ENCODE measurements around the gene SLC47A1. TPM values are rescaled to one million over a fixed set of nuclear protein-coding genes. Genes with fewer than 3 reads are reported as not detected.

Gene SLC47A1
- total and polyA plus RNA-seq, 9 donors = 2.1 to 89.9 (median 10.6) TPM

GRCh38 chr17:19558946-19559345 is 25.3 kb downstream of the SLC47A1 start:
- Histone ChIP-seq H3K27me3 (no peaks in the 10 kb centered on the region), H3K36me3 (no peaks in the 10 kb centered on the region), H3K4me1 (ENCODE audit: insufficient read depth) (peaks cover 12% of the 10 kb centered on the region), H3K4me3 (no peak overlapping the region), H3K9me3 (no peaks in the 10 kb centered on the region), H3K27ac (no peak overlapping the region)
- TF ChIP-seq EP300 (IDR thresholded peaks at IDR 0.05) = no peak
- no peak for TF ChIP-seq CTCF (IDR thresholded peaks at IDR 0.05)
- no peak for TF ChIP-seq POLR2A (IDR thresholded peaks at IDR 0.05)
- DNase-seq = no peak
- intact Hi-C loops (cut with DNase I) = no loop called here

GRCh38 chr17:19561697-19562318 is 28.2 kb downstream of the SLC47A1 start:
- Histone ChIP-seq H3K4me1 (ENCODE audit: insufficient read depth) (no peaks in the 10 kb centered on the region), H3K36me3 (no peaks in the 10 kb centered on the region), H3K4me3 (no peak overlapping the region), H3K9me3 (no peaks in the 10 kb centered on the region), H3K27me3 (no peaks in the 10 kb centered on the region), H3K27ac (no peak overlapping the region)
- 72 to 89% (median 83%) methylated on average over 9 of the region's 9 CpGs for WGBS, 3 donors
- intact Hi-C loops (cut with DNase I) = no loop called here
- no peak for TF ChIP-seq EP300 (IDR thresholded peaks at IDR 0.05)
- DNase-seq = no peak

- H3K4me1 ChIP-seq (ENCODE audit: insufficient read depth) = no peaks in the 10 kb centered on the region
- H3K27me3 ChIP-seq = no peaks in the 10 kb centered on the region
- no peak for DNase-seq
- H3K4me3 ChIP-seq = no peak overlapping the region
- no peaks in the 10 kb centered on the region for H3K36me3 ChIP-seq
- TF ChIP-seq CTCF (IDR thresholded peaks at IDR 0.05) (no peak), EP300 (IDR thresholded peaks at IDR 0.05) (no peak), POLR2A (IDR thresholded peaks at IDR 0.05) (no peak)
- no peak overlapping the region for H3K27ac ChIP-seq
- intact Hi-C loops (cut with DNase I) = no loop called here
- no peaks in the 10 kb centered on the region for H3K9me3 ChIP-seq
- WGBS, 3 donors = 93 to 97% (median 95%) methylated on average over 15 of the region's 15 CpGs
Observed at GRCh38 chr17:19565817-19566575, 32.3 kb downstream of the SLC47A1 start.

GRCh38 chr17:19567216-19568015 is 33.8 kb downstream of the SLC47A1 start:
- Histone ChIP-seq H3K4me1 (ENCODE audit: insufficient read depth) (no peaks in the 10 kb centered on the region), H3K9me3 (no peaks in the 10 kb centered on the region), H3K4me3 (no peak overlapping the region), H3K36me3 (no peaks in the 10 kb centered on the region), H3K27me3 (no peaks in the 10 kb centered on the region), H3K27ac (no peak overlapping the region)
- intact Hi-C loops (cut with DNase I) = no loop called here
- 79 to 81% (median 80%) methylated on average over 23 of the region's 23 CpGs for WGBS, 3 donors
- DNase-seq = no peak
- TF ChIP-seq CTCF (IDR thresholded peaks at IDR 0.05) = no peak
- TF ChIP-seq EP300 (IDR thresholded peaks at IDR 0.05) = no peak
- no peak for TF ChIP-seq POLR2A (IDR thresholded peaks at IDR 0.05)
